Measurements from ENCODE around the gene ARHGEF1. TPM values are rescaled to one million over a fixed set of nuclear protein-coding genes. Genes with fewer than 3 reads are reported as not detected.
A peak's percentile ranks its signal among the peaks of the same experiment; 100 is the strongest.

The ARHGEF1 gene
- 100 to 1,000 TPM in 1 of 4 donors, 10 to 100 TPM in 3; 53.1 to 129 (median 72.0) TPM for total RNA-seq

GRCh38 chr19:41882568-41883462 is at the start of gene ARHGEF1:
TSS of gene ARHGEF1 (plus strand) at chr19:41883184. CDS start at chr19:41888083, 4,899 bp downstream.
- DNase-seq (ENCODE audit: low spot score) (no peak), ATAC-seq (ENCODE audit: low FRiP score) (peak; percentile 42)
- TF ChIP-seq CTCF (IDR thresholded peaks at IDR 0.05): no peak

- DNase-seq (ENCODE audit: low spot score): no peak
- no peak for TF ChIP-seq CTCF (IDR thresholded peaks at IDR 0.05)
- ATAC-seq (ENCODE audit: low FRiP score): no peak
These were observed 44.8 kb upstream of the ARHGEF1 start for GRCh38 chr19:41837981-41838708.

- no peak for DNase-seq (ENCODE audit: low spot score)
- no peak for TF ChIP-seq CTCF (IDR thresholded peaks at IDR 0.05)
- no peak for ATAC-seq (ENCODE audit: low FRiP score)
These were observed 43.8 kb upstream of the ARHGEF1 start for GRCh38 chr19:41839211-41839610.

GRCh38 chr19:41843371-41843770 is 39.6 kb upstream of the ARHGEF1 start:
- ATAC-seq (ENCODE audit: low FRiP score): no peak
- no peak for TF ChIP-seq CTCF (IDR thresholded peaks at IDR 0.05)
- no peak for DNase-seq (ENCODE audit: low spot score)

- no peak for TF ChIP-seq CTCF (IDR thresholded peaks at IDR 0.05)
- no peak for ATAC-seq (ENCODE audit: low FRiP score)
- no peak for DNase-seq (ENCODE audit: low spot score)
These were observed 38.4 kb upstream of the ARHGEF1 start, which contains the start of gene LYPD4 for GRCh38 chr19:41844601-41845000. TSS of gene LYPD4 (minus strand) at chr19:41844683. CDS start at chr19:41839285, 5,398 bp downstream.

- no peak for TF ChIP-seq CTCF (IDR thresholded peaks at IDR 0.05)
- ATAC-seq (ENCODE audit: low FRiP score) (no peak), DNase-seq (ENCODE audit: low spot score) (no peak)
These were observed 38.2 kb upstream of the ARHGEF1 start, which contains the start of gene DMRTC2 for GRCh38 chr19:41845001-41845050. TSS of gene DMRTC2 (plus strand) at chr19:41845042. CDS start at chr19:41847429, 2,387 bp downstream.
